Activated CD8-positive, alpha-beta T cell treated with anti-CD3 and anti-CD28 coated beads, Interleukin-2, amount 10 ng/mL, durations not matched to agents 7 days and 5 days (primary cell): Measurements from ENCODE around the gene PKD1. TPM values are rescaled to one million over a fixed set of nuclear protein-coding genes. Genes with fewer than 3 reads are reported as not detected.

Experiments used
- ATAC-seq: fragments of 150-1000 bp; cut with Tn5 transposase; one replicate; pipeline ENCODE4 v1.10.0; 2021; ENCODE audit warnings: moderate library complexity
- CTCF ChIA-PET: fragments of 350-600 bp; sonication (Branson Sonifier 250); formaldehyde crosslinking; loops from one replicate; lab custom pipeline; 2021; ENCODE audit warnings: antibody characterized with exemption; lab: Charles Lee
- POLR2A ChIA-PET: fragments of 350-600 bp; sonication (Branson Sonifier 250); formaldehyde crosslinking; loops from one replicate; lab custom pipeline; 2021; ENCODE audit warnings: antibody characterized with exemption; lab: Charles Lee
- DNase-seq: peaks from one replicate; pipeline ENCODE4 v3.0.0-alpha.2; 2020
- H3K27ac Mint-ChIP-seq: one replicate; pipeline ENCODE4 v1.8.0; 2021; ENCODE audit warnings: mild to moderate bottlenecking, mixed read lengths
- H3K27me3 Mint-ChIP-seq: one replicate; pipeline ENCODE4 v1.8.0; 2021; ENCODE audit warnings: low read depth, mixed read lengths
- H3K36me3 Mint-ChIP-seq: one replicate; pipeline ENCODE4 v1.8.0; 2021; ENCODE audit warnings: low read depth, mixed read lengths
- H3K4me1 Mint-ChIP-seq: one replicate; pipeline ENCODE4 v1.8.0; 2021; ENCODE audit warnings: low read depth, mixed read lengths
- H3K4me3 Mint-ChIP-seq: one replicate; pipeline ENCODE4 v1.8.0; 2021; ENCODE audit warnings: mild to moderate bottlenecking, mixed read lengths
- H3K9me3 Mint-ChIP-seq: one replicate; pipeline ENCODE4 v1.8.0; 2022; ENCODE audit warnings: mixed read lengths; ENCODE audit not compliant: insufficient read depth
- total RNA-seq, 2 experiments: library from RNA; stranded (reverse); gene quantifications; one replicate each; pipeline ENCODE4 v1.2.3, GENCODE V29; 2021

The PKD1 gene
- total RNA-seq, 2 experiments from 2014 or later, result 66.0 to 76.6 TPM

DNA sequence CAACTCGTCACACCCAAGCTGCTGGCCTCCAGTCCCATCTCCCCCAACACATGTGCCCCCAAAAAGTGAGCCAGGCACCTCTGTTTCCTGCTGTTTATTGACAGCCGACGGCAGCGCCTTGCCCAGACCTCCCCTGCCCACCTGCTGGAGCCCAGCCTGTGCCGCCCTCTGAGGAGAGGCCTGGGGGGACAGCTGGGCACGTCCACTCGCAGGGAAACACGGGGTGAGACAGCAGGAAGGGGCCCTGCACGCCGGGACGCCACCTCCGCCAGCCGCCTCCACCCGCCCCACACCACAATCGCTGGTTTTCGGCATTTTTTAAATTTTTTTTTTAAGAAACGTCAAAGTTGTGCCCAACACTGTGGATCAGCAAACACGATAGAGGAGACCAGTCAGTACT, 41.4 kb upstream of the PKD1 start:
- H3K27ac Mint-ChIP-seq, result no peak overlapping the region
- no peaks in the 10 kb centered on the region for H3K27me3 Mint-ChIP-seq
- H3K36me3 Mint-ChIP-seq, result peaks cover 18% of the 10 kb centered on the region
- CTCF ChIA-PET, result no interaction called here
- H3K4me1 Mint-ChIP-seq, result no peaks in the 10 kb centered on the region
- no peak overlapping the region for H3K4me3 Mint-ChIP-seq
- POLR2A ChIA-PET, result no interaction called here
- no peaks in the 10 kb centered on the region for H3K9me3 Mint-ChIP-seq
- DNase-seq, result no peak
- ATAC-seq, result no peak

DNA sequence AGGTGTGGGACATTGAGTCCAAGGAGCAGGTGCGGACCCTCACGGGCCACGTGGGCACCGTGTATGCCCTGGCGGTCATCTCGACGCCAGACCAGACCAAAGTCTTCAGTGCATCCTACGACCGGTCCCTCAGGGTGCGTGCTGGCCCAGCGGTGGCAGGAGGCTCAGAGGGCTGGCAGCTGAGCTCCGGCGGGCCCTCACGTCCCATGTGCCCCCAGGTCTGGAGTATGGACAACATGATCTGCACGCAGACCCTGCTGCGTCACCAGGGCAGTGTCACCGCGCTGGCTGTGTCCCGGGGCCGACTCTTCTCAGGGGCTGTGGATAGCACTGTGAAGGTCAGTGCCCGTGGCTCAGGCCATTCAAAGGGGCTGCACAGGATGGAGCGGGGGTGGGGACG, 40.3 kb upstream of the PKD1 start:
- DNase-seq (no peak), ATAC-seq (no peak)
- Mint-ChIP-seq H3K36me3 (peaks cover 18% of the 10 kb centered on the region), H3K4me1 (no peaks in the 10 kb centered on the region), H3K4me3 (no peak overlapping the region), H3K27ac (no peak overlapping the region), H3K9me3 (no peaks in the 10 kb centered on the region), H3K27me3 (no peaks in the 10 kb centered on the region)
- ChIA-PET CTCF (no interaction called here), POLR2A (no interaction called here)

GRCh38 chr16:2175454-2175853, 39.8 kb upstream of the PKD1 start:
- ChIA-PET CTCF (no interaction called here), POLR2A (no interaction called here)
- no peak overlapping the region for H3K4me3 Mint-ChIP-seq
- no peak for DNase-seq
- no peaks in the 10 kb centered on the region for H3K9me3 Mint-ChIP-seq
- ATAC-seq, result no peak
- no peaks in the 10 kb centered on the region for H3K27me3 Mint-ChIP-seq
- H3K36me3 Mint-ChIP-seq, result peaks cover 18% of the 10 kb centered on the region
- H3K27ac Mint-ChIP-seq, result no peak overlapping the region
- no peaks in the 10 kb centered on the region for H3K4me1 Mint-ChIP-seq

DNA sequence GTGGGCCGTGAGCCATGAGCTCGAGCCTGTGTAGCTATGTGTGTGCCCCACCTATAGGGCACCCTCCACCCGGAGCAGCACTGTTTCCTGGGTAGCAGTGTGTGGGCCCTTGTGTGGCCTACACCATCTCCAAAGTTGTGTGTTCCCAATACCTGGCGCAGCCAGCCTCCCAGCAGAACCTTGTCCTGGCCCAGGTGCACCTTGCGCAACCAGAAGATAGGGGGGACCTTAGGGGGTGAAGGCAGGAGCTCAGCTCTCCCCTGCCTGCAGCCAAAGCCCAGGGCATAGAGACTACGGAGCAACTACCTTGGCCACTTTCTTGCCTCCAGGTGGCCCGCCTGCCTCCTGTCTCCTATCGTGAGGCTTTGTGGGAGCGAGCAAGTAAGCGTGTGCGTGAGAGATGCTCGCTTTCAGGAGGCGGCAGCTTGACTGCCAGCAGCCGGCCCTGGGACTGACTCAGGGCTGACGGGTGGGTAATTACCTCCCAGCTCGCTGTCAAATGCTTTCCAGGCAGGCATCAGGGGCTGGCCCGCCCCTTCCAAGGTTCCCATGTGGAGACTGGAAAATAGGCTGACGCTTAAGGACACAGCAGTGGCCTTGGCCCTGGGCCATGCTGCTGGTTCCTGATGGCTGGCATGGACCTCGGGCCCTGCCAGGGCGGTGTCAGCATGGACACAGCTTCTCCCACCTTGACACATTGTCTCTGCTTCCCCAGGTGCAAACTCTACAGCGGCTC, 38.9 kb upstream of the PKD1 start:
- Mint-ChIP-seq H3K27ac (no peak overlapping the region), H3K4me3 (no peak overlapping the region), H3K36me3 (peaks cover 18% of the 10 kb centered on the region), H3K4me1 (no peaks in the 10 kb centered on the region), H3K27me3 (no peaks in the 10 kb centered on the region), H3K9me3 (no peaks in the 10 kb centered on the region)
- POLR2A ChIA-PET, result no interaction called here
- ATAC-seq, result no peak
- CTCF ChIA-PET, result no interaction called here
- DNase-seq, result no peak

GRCh38 chr16:2173916-2174315, 38.2 kb upstream of the PKD1 start:
- ATAC-seq, result no peak
- DNase-seq, result no peak
- Mint-ChIP-seq H3K4me3 (no peak overlapping the region), H3K9me3 (no peaks in the 10 kb centered on the region), H3K27ac (no peak overlapping the region), H3K27me3 (no peaks in the 10 kb centered on the region), H3K4me1 (no peaks in the 10 kb centered on the region), H3K36me3 (peaks cover 18% of the 10 kb centered on the region)
- CTCF ChIA-PET, result no interaction called here
- POLR2A ChIA-PET, result no interaction called here

GRCh38 chr16:2173366-2173765, 37.7 kb upstream of the PKD1 start:
- no peak overlapping the region for H3K27ac Mint-ChIP-seq
- no peaks in the 10 kb centered on the region for H3K9me3 Mint-ChIP-seq
- POLR2A ChIA-PET, result no interaction called here
- no peaks in the 10 kb centered on the region for H3K27me3 Mint-ChIP-seq
- H3K36me3 Mint-ChIP-seq, result peaks cover 18% of the 10 kb centered on the region
- no peak for ATAC-seq
- no peaks in the 10 kb centered on the region for H3K4me1 Mint-ChIP-seq
- DNase-seq, result no peak
- CTCF ChIA-PET, result no interaction called here
- H3K4me3 Mint-ChIP-seq, result no peak overlapping the region

GRCh38 chr16:2172688-2173335, 37.1 kb upstream of the PKD1 start:
- ChIA-PET POLR2A (no interaction called here), CTCF (no interaction called here)
- ATAC-seq (no peak), DNase-seq (no peak)
- H3K4me1 Mint-ChIP-seq, result no peaks in the 10 kb centered on the region
- H3K36me3 Mint-ChIP-seq, result peaks cover 18% of the 10 kb centered on the region
- H3K27ac Mint-ChIP-seq, result no peak overlapping the region
- H3K9me3 Mint-ChIP-seq, result no peaks in the 10 kb centered on the region
- H3K27me3 Mint-ChIP-seq, result no peaks in the 10 kb centered on the region
- H3K4me3 Mint-ChIP-seq, result no peak overlapping the region

- Mint-ChIP-seq H3K36me3 (peaks cover 15% of the 10 kb centered on the region), H3K9me3 (no peaks in the 10 kb centered on the region), H3K27ac (no peak overlapping the region), H3K4me1 (no peaks in the 10 kb centered on the region), H3K4me3 (no peak overlapping the region), H3K27me3 (no peaks in the 10 kb centered on the region)
- ChIA-PET POLR2A (no interaction called here), CTCF (no interaction called here)
- DNase-seq (no peak), ATAC-seq (no peak)
Observed at GRCh38 chr16:2171601-2172178, 36.0 kb upstream of the PKD1 start.

- no peak overlapping the region for H3K4me3 Mint-ChIP-seq
- ChIA-PET CTCF (no interaction called here), POLR2A (no interaction called here)
- no peaks in the 10 kb centered on the region for H3K9me3 Mint-ChIP-seq
- H3K4me1 Mint-ChIP-seq, result no peaks in the 10 kb centered on the region
- H3K27ac Mint-ChIP-seq, result no peak overlapping the region
- peaks cover 15% of the 10 kb centered on the region for H3K36me3 Mint-ChIP-seq
- no peaks in the 10 kb centered on the region for H3K27me3 Mint-ChIP-seq
- DNase-seq, result no peak
- ATAC-seq, result no peak
Observed at GRCh38 chr16:2170587-2171435, 35.1 kb upstream of the PKD1 start.

DNA sequence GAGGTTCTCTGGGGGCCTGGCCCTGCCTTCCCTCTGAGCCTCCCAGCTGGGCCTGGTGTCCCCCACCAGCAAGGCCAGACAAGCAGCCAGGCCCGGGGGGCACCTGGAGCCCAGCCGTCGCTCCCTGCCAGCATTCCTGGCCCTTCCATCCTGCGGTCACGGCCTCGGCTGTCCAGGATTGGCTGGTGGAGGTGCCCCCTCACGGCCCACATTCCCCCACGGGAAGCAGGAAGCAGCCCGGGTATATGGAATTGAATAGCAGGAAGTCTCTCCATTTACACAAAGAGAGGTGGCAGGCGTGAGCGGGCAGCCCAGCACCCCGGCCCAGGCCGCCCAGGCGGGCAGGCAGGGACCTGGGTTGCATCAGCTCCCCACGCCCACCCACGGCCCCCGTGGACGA, 34.4 kb upstream of the PKD1 start:
- CTCF ChIA-PET, result no interaction called here
- Mint-ChIP-seq H3K4me3 (no peak overlapping the region), H3K27ac (no peak overlapping the region), H3K9me3 (no peaks in the 10 kb centered on the region), H3K36me3 (peaks cover 17% of the 10 kb centered on the region), H3K27me3 (no peaks in the 10 kb centered on the region), H3K4me1 (no peaks in the 10 kb centered on the region)
- ATAC-seq, result no peak
- DNase-seq, result no peak
- POLR2A ChIA-PET, result no interaction called here

DNA sequence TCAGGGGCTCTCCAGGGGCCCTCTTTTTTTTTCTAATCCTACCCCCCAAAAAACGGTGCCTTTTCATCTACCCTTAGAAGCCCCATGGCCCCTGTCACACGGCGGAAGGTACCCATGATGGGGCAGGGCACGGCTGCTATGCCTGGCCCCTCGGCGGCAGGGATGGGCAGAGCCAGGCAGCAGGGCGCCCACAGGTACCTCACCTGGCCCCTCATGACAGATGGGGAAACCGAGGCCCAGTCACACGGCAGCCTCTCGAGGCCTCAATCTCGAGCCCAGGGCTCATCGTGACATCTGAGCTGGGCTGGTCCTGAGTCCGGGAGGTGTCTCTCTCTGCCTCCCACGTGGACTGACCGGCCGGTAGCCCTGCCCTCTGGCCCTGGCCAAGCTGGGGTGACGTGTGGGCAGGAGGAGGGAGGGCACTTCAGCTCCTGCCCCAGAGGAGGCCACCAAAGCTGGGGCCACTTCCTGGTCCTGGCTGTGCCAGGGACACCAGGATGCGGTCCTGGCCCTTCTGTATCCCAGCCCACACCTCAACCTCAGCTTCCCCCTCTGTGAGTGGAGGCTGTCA, 31.5 kb upstream of the PKD1 start:
- ChIA-PET CTCF (no interaction called here), POLR2A (no interaction called here)
- no peak for ATAC-seq
- Mint-ChIP-seq H3K4me1 (no peaks in the 10 kb centered on the region), H3K9me3 (no peaks in the 10 kb centered on the region), H3K27ac (no peak overlapping the region), H3K4me3 (no peak overlapping the region), H3K36me3 (peaks cover 13% of the 10 kb centered on the region), H3K27me3 (no peaks in the 10 kb centered on the region)
- no peak for DNase-seq
